ENCODE results near the gene ACIN1. TPM values are rescaled to one million over a fixed set of nuclear protein-coding genes. Genes with fewer than 3 reads are reported as not detected.

ACIN1 gene
- total RNA-seq, 4 donors from 2014 or later, result 78.7 to 217 (median 103) TPM

DNA sequence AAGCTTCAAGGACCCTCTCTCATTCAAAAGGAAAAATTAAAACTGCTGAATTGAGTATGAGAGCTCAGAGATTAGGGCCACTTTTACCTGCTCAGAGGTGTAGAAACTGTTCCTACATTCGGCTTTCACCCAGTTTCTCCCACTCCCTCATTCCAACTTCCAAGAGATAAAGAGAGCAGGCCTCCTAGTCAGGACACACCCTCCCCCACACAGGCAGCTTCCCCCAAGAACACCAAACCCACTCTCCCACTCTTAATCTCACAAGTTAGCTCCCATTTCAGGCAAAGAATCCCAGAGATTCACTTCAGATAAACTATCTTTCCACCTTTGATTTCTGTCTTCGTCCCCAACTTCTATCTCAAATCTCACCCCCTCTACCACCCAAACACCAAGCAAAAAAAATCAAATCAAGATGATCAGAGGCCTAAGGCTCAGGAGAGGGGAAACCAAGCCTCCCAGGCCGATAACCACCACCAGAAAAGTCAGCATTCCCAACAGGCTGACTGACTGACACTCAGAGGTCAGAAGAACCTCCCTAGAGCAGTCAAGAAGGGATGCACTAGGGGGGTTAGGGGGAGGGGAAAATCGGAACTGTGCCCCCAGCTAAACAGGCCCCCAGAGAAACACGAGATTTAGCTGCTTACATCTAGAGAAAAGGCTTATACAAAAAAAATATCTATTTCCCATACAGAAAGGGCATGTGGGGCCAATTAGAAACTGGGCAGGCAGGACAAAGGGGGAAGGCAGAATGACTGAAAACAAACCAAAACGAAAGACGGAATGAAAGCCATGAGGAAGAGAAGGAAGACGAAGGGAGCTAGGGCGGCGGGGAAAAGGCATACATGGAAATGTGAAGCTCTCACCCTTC is 24.4 kb downstream of the ACIN1 start:
- H3K4me1 ChIP-seq, result peaks cover 51% of the 10 kb centered on the region
- TF ChIP-seq EP300 (IDR thresholded peaks at IDR 0.05) (no peak), POLR2AphosphoS5 (IDR thresholded peaks at IDR 0.05) (no peak), POLR2A (IDR thresholded peaks at IDR 0.05) (no peak)
- TF ChIP-seq, protein P1, sequence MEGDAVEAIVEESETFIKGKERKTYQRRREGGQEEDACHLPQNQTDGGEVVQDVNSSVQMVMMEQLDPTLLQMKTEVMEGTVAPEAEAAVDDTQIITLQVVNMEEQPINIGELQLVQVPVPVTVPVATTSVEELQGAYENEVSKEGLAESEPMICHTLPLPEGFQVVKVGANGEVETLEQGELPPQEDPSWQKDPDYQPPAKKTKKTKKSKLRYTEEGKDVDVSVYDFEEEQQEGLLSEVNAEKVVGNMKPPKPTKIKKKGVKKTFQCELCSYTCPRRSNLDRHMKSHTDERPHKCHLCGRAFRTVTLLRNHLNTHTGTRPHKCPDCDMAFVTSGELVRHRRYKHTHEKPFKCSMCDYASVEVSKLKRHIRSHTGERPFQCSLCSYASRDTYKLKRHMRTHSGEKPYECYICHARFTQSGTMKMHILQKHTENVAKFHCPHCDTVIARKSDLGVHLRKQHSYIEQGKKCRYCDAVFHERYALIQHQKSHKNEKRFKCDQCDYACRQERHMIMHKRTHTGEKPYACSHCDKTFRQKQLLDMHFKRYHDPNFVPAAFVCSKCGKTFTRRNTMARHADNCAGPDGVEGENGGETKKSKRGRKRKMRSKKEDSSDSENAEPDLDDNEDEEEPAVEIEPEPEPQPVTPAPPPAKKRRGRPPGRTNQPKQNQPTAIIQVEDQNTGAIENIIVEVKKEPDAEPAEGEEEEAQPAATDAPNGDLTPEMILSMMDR (IDR thresholded peaks at IDR 0.05), result no peak
- peak overlapping the region; percentile 72 for H3K4me3 ChIP-seq
- peak overlapping the region; percentile 3 for H3K27ac ChIP-seq
- WGBS, result 10% methylated on average over 10 of the region's 10 CpGs
- peak in 1 of 2 donors; percentile 35 for DNase-seq (ENCODE audit: low spot score in 2 of 2)
- H3K36me3 ChIP-seq, result peaks cover 58% of the 10 kb centered on the region
- no peaks in the 10 kb centered on the region for H3K27me3 ChIP-seq
- no peaks in the 10 kb centered on the region for H3K9me3 ChIP-seq

DNA sequence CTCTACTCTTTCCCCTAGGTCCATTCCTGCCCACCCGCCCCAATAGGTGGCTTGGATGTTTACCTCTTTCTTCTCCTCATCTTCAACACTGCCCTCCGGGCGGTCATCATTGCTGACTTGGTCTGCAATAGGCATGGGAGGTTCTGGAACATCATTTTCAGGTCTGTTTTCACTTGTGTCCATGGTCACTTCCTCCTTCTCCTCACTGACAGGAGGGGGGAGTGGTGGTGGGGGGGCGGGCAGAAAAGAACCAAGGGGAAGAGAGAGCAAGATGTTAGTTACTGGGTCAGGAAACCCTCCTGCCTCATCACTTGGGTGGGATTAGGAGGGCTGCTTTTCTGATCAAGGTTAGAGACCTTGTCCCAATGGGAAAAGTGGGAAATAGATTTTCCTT is 25.5 kb downstream of the ACIN1 start:
- H3K27me3 ChIP-seq, result no peaks in the 10 kb centered on the region
- no peak overlapping the region for H3K27ac ChIP-seq
- DNase-seq (ENCODE audit: low spot score in 2 of 2), result peak in 1 of 2 donors; percentile 45
- TF ChIP-seq, protein P1 (IDR thresholded peaks at IDR 0.05), result no peak
- no peak for TF ChIP-seq POLR2A (IDR thresholded peaks at IDR 0.05)
- TF ChIP-seq EP300 (IDR thresholded peaks at IDR 0.05), result no peak
- TF ChIP-seq POLR2AphosphoS5 (IDR thresholded peaks at IDR 0.05), result no peak
- H3K4me1 ChIP-seq, result peaks cover 51% of the 10 kb centered on the region
- no peak overlapping the region for H3K4me3 ChIP-seq
- WGBS, result 89% methylated on average over 4 of the region's 4 CpGs
- peaks cover 61% of the 10 kb centered on the region for H3K36me3 ChIP-seq
- no peaks in the 10 kb centered on the region for H3K9me3 ChIP-seq

DNA sequence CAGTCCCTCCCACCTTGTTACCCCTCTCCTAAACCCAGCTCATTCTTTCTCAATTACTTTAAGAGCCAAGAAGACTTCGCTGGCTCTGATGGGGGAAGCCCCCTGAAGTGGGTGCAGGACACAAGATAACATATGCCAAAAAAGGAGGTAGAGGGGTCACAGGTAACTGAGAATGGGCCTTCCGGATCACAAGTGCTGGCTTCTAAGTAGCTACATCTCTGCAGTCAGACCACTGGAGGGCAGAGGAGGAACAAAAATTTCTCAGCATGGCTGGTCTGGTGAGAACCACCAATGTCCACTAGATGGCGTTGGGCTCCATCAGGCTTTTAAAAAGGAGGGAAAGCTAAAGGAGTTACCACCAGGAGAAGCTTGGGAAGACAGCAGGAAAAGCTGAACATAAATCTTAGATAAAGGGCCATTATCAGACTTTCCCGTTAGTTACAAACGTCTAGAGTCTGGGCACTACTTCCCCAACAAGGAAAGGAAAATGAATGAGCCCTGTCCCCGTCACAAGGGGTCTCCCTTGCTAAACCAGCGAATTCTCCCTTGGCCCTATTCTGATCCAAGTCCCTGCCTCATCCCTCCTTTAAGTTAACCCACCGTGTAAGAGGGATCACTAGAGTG is 26.0 kb downstream of the ACIN1 start:
- H3K4me1 ChIP-seq, result peaks cover 51% of the 10 kb centered on the region
- H3K27ac ChIP-seq, result no peak overlapping the region
- WGBS, result 27% methylated on average over 8 of the region's 8 CpGs
- TF ChIP-seq POLR2A (IDR thresholded peaks at IDR 0.05), result no peak
- TF ChIP-seq EP300 (IDR thresholded peaks at IDR 0.05), result no peak
- no peak for TF ChIP-seq POLR2AphosphoS5 (IDR thresholded peaks at IDR 0.05)
- TF ChIP-seq, protein P1 (IDR thresholded peaks at IDR 0.05), result peak; percentile 96 to 97
- no peak overlapping the region for H3K4me3 ChIP-seq
- DNase-seq (ENCODE audit: low spot score in 2 of 2), result peak in 1 of 2 donors; percentile 86
- H3K27me3 ChIP-seq, result no peaks in the 10 kb centered on the region
- H3K9me3 ChIP-seq, result no peaks in the 10 kb centered on the region
- H3K36me3 ChIP-seq, result peaks cover 64% of the 10 kb centered on the region

DNA sequence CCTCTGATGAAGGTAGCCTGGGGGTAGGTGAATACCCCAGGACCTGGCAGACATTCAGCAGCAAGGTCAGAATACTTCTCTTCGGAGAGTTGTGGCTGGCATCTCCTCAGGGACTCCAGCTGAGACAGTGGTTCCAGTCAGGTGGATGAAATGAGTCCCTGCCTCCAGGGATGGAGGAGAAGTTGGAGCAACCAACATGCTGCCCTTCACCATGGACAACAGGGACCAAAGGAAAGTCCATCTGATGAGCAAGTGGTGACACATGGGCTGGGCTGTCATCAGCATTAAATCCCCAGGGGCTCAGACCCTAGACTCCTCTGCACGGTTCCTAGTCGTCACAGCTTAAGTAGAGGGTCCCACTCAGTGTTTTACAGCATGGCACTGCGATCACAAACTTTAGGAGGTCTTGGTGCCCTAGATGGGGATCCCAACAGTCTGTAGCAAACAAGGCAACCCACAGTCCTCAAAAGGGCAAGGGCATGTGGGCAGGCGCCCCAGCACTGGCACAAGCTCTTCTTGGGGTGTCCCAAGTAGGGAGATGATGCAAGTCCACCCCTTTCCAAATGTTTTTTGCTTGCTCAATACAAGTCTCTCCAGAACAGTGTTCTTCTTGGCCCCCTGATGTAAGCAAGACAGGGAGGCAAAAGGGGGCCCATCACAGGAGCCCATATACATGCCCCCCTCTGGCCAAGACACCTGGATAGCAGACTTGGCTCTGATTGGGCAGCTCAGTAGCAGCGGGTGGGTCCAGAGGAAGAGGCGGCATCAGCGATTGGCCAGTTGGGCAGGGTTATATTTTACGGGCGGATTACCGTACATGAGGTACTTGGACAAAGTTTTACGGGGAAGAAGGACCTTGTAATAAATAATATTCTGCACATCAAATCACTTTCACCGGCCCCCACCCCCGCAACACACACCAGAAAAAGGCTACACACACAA is 26.8 kb downstream of the ACIN1 start:
- H3K4me3 ChIP-seq, result no peak overlapping the region
- H3K36me3 ChIP-seq, result peaks cover 64% of the 10 kb centered on the region
- peak in 1 of 2 donors; percentile 48 for DNase-seq (ENCODE audit: low spot score in 2 of 2)
- peaks cover 51% of the 10 kb centered on the region for H3K4me1 ChIP-seq
- no peaks in the 10 kb centered on the region for H3K9me3 ChIP-seq
- TF ChIP-seq EP300 (IDR thresholded peaks at IDR 0.05) (no peak), POLR2AphosphoS5 (IDR thresholded peaks at IDR 0.05) (no peak), POLR2A (IDR thresholded peaks at IDR 0.05) (no peak)
- TF ChIP-seq, protein P1 (IDR thresholded peaks at IDR 0.05), result no peak
- no peak overlapping the region for H3K27ac ChIP-seq
- H3K27me3 ChIP-seq, result no peaks in the 10 kb centered on the region
- 80% methylated on average over 14 of the region's 14 CpGs for WGBS
